Measurements from ENCODE around the gene PEA15.

PEA15 gene

GRCh38 chr1:160205242-160206035 is at the start of gene PEA15:
TSS of gene PEA15 (plus strand) at chr1:160205384. CDS start at chr1:160211545, 6,161 bp downstream.
- DNase-seq = peak; percentile 17

- DNase-seq = no peak
These were observed 48.8 kb upstream of the PEA15 start for GRCh38 chr1:160156361-160156760.

GRCh38 chr1:160157174-160157573 is 48.0 kb upstream of the PEA15 start:
- DNase-seq = no peak

GRCh38 chr1:160158031-160158430 is 47.2 kb upstream of the PEA15 start:
- DNase-seq = no peak

- DNase-seq = no peak
These were observed 46.6 kb upstream of the PEA15 start for GRCh38 chr1:160158534-160158933.

- DNase-seq = no peak
These were observed 45.3 kb upstream of the PEA15 start for GRCh38 chr1:160159846-160160245.

GRCh38 chr1:160161965-160162705 is 43.0 kb upstream of the PEA15 start:
- no peak for DNase-seq

- DNase-seq = no peak
These were observed 42.3 kb upstream of the PEA15 start for GRCh38 chr1:160162931-160163330.

- DNase-seq = no peak
These were observed 41.6 kb upstream of the PEA15 start for GRCh38 chr1:160163615-160164014.

GRCh38 chr1:160164121-160164520 is 41.1 kb upstream of the PEA15 start:
- DNase-seq = no peak

- DNase-seq = no peak
These were observed 38.9 kb upstream of the PEA15 start for GRCh38 chr1:160166166-160166868.

GRCh38 chr1:160167056-160167455 is 38.1 kb upstream of the PEA15 start:
- DNase-seq = no peak

- no peak for DNase-seq
These were observed 37.6 kb upstream of the PEA15 start for GRCh38 chr1:160167580-160167979.

GRCh38 chr1:160168016-160168415 is 37.2 kb upstream of the PEA15 start:
- no peak for DNase-seq

GRCh38 chr1:160168609-160169369 is 36.4 kb upstream of the PEA15 start:
- no peak for DNase-seq

- DNase-seq = no peak
These were observed 35.4 kb upstream of the PEA15 start for GRCh38 chr1:160169553-160170399.

- DNase-seq = no peak
These were observed 33.8 kb upstream of the PEA15 start for GRCh38 chr1:160171354-160171753.

GRCh38 chr1:160171980-160172379 is 33.2 kb upstream of the PEA15 start:
- DNase-seq = no peak

- DNase-seq = no peak
These were observed 28.0 kb upstream of the PEA15 start for GRCh38 chr1:160177231-160177630.

GRCh38 chr1:160177667-160178066 is 27.5 kb upstream of the PEA15 start:
- no peak for DNase-seq

- DNase-seq = no peak
These were observed 26.5 kb upstream of the PEA15 start for GRCh38 chr1:160178731-160179130.

- no peak for DNase-seq
These were observed 25.8 kb upstream of the PEA15 start for GRCh38 chr1:160179336-160179735.

All from NCI-H1694 treated with DMSO at 0.1 percent for 48 hours (cell line).